Measurements from ENCODE around the gene ZNF385B.

DNA sequence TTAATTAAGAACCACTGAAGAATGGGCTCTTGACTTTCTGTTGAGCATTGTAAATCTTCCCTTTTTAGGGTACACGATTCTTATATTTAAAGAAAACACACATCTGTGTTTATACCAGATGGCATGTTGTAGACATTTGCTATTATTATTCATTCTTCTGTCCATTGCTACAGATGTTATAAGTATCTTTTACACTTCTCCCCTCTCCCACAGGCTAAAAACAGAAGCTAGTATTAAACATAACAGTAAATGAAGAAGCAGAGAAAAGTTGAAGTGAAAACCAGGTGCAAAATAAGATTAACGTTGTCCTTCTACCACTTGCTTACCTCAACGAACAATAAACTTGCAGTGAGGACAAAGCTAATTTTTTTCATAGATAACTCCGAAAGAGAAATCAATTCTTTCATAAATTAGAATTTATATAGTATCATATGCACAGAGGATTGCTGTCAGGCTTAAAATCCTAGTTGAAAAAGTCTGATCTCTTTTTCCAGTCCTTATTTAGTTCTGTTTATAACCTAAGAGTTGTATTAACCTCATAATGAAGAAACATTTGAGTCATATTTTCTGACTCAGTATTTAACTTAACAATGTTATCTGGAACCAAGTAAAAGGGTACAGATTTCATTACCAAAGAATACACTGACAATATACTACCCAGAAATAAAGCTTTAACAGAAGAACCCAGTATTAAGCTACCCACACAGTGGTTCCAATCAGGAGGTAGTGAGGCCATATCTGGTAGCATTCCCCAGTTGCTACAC lies 16.4 kb upstream of the ZNF385B start:
- TF ChIP-seq POLR2A (IDR thresholded peaks at IDR 0.05), result no peak
- TF ChIP-seq, protein P1, sequence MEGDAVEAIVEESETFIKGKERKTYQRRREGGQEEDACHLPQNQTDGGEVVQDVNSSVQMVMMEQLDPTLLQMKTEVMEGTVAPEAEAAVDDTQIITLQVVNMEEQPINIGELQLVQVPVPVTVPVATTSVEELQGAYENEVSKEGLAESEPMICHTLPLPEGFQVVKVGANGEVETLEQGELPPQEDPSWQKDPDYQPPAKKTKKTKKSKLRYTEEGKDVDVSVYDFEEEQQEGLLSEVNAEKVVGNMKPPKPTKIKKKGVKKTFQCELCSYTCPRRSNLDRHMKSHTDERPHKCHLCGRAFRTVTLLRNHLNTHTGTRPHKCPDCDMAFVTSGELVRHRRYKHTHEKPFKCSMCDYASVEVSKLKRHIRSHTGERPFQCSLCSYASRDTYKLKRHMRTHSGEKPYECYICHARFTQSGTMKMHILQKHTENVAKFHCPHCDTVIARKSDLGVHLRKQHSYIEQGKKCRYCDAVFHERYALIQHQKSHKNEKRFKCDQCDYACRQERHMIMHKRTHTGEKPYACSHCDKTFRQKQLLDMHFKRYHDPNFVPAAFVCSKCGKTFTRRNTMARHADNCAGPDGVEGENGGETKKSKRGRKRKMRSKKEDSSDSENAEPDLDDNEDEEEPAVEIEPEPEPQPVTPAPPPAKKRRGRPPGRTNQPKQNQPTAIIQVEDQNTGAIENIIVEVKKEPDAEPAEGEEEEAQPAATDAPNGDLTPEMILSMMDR (IDR thresholded peaks at IDR 0.05), result no peak

Data from heart left ventricle (tissue), 13 donors.